GM19238 (cell line): ENCODE data around the gene SRBD1.

ENCODE experiments used
- DNase-seq: peaks from one replicate; pipeline ENCODE4 v3.0.0; 2011; ENCODE audit warnings: low spot score; ENCODE audit not compliant: insufficient read length

Gene SRBD1

DNA sequence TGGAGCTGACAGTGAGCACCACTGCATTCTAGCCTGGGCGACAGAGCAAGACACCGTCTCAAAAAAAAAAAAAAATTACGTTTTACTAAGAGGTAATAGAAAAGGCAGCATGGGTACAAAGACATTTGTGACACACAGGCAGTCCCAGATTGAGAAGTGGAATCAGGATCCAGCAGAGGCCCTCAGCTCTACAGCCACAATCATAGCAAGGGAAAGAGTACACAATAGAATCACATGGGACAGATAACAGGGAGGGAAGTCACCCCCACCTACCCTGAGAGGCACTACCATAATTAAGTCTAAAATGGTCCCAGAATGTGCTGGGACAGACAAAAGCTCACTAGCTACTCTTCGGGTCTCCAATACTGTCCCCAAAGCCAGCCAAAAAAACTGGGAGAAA is 12.5 kb downstream of the SRBD1 start:
- no peak for DNase-seq

DNA sequence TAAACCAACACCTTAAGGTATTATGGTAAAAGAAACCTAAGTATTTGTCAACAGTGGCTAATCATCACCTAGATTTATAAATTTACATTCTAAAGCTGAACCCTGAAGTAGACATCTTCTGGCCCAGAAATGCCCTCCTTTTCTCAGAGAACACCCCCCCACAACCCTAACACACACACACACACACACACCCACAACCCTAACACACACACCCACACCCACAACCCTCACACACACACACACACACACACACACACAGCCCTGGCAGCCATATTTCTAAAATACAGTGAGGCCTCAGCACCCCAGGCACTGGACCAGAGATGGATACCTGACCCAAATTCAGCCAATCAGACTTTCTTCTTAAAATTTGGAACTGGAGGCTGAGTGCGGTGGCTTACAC is 14.3 kb downstream of the SRBD1 start:
- DNase-seq, result no peak

DNA sequence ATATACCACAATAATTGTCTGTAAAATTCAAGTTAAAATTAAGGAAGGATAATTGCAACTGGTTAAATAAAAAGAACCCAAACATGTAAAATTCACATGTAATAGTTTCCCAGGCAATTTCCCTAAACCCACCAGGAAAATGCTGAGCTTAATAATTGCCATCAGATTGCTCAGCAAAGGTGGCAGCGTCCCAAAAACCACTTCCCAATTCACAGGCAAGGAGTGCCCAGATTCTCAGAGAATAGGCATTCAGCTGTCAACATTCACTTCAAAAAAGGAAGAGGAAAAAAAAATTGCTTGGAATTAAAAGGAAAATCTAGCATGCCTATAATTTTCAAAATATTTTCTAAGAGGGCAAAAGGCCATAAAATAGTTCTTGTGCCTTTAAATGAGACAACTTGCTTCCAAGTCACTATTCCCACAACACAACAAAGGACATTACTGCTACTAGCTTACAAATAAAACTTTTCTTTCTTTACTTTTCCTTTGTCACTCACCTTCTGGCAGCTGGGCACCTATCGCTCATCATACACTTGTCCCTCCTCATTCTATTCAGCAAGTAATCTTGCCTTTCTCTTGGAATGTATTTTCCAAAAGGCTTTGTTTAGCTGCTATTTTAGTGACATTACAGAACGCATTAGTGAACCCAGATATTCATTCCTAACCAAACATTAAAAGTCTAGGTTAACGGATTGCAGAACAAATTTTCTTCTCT is 15.2 kb downstream of the SRBD1 start:
- DNase-seq, result no peak

DNA sequence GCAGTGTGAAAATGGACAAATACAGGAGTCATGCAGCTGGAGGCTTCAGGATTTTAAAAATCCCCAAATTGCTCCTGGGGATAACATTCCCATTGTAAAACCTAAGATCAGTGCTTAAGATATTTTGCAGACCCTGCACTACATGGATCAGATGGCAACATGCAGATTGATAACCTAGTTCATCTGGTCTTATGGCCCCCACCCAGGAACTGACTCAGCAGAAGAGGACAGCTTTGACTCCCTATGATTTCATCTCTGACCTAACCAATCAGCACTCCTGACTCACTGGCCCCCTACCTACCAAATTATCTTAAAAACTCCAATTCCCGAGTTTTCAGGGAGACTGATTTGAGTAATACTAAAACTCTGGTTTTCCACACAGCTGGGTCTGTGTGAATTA is 20.0 kb downstream of the SRBD1 start:
- no peak for DNase-seq

DNA sequence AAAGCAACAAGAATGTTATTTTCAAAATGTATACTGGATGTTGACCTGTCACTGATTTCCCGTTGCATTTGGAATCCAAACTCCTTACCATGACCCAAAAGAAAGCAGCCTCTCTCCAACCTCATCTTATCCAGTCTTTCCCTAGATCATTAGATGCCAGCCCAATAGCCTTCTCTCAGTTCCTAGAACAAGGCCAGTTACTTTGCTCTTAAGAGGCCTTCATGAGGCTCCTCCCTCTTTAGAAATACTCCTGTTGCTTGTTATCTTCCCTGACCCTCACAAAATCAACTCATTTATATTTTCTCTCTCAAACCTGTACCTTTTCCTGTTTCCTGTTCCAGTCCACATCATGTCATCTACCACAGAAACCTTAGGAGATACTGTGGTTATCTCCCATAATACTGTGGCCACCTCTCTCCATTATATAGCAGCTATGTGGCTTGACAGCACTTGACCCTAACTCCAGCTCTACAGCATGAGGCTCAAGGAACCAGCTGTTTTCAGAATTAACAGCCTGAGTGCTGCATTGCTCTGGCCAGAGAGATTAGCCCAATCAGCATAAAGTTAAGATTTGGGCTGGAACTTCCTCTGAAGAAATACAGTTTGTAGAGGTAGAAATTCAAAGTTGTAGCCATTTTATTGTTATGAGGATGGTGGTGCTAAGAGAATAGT is 22.8 kb downstream of the SRBD1 start:
- no peak for DNase-seq

DNA sequence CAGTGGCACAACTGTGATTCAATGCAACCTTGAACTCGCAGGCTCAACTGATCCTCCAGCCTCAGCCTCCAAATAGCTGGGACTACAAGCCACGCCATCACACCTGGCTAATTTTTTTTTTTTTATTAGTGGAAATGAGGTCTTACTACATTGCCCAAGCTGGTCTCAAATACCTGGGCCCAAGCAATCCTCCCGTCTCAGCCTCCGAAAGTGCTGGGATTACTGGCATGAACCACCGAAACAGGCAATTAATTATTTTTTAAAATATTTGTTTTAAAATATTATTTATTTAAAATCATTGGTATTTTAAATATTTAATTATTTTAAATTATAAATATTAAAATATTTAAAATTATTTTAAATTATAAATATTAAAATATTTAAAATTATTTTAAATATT is 24.5 kb downstream of the SRBD1 start:
- DNase-seq, result no peak

DNA sequence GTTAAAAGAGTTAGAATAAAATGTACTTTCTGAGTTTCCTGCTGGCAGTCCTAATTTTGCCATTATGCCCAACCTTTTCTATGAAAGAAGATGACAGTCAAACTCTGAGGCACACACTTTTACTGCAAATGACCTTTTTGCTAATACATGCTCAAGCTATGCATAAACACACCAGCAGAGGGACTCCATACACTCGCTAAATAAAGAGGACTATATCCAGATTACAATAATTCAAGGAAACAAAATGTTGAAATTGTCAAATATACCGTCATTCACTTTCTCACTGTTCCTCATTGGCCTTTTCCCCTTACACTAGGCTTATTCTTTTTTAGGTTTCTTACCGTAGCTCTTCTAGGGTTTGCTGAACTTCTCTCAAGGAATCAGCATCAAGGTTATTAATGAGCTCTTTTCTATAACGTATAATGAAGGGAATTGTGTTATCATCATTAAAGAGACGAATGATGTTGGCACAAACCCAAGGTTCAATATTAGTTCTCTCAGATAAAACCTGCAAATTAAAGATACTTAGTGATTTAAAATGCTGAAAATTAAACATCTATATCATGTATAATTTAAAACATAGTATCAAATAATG is 25.7 kb downstream of the SRBD1 start:
- DNase-seq, result no peak

DNA sequence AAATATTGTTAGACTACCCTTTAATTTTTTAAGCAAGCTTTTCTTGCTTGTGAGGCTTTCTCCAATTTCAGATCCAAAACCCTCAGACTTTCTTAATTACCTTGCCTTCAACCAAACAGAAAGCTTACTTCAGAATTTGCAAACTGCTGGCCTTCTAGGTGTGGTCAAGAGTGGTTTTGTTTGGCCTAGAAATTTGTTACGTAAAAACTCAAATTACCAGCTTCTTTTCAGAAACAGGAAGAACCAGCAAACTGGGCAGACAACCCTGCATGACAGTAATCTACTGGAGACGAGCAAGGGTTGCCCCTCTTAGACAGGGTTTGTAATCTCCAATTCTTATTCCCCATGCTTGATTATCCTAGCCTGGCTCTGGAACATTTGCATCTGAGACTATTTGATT is 27.1 kb downstream of the SRBD1 start:
- DNase-seq, result no peak

DNA sequence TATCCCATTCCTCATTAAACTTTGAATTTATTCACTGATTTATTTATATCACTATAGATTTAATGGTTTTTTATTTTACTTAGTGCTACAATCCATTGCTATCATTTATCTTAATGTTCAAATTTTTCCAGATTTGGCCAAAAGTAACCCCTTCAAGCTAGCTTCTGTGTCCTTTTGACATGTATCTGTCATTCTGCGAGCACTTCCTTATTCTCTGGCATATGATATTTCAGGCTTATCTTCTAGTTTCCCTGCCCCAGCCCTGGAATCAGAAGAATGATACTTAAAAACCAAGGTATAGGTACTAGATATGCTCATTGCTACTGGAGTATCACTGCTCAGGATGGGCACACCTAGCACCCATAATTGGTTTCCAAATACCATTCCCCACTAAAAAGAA is 28.5 kb downstream of the SRBD1 start:
- DNase-seq, result no peak

DNA sequence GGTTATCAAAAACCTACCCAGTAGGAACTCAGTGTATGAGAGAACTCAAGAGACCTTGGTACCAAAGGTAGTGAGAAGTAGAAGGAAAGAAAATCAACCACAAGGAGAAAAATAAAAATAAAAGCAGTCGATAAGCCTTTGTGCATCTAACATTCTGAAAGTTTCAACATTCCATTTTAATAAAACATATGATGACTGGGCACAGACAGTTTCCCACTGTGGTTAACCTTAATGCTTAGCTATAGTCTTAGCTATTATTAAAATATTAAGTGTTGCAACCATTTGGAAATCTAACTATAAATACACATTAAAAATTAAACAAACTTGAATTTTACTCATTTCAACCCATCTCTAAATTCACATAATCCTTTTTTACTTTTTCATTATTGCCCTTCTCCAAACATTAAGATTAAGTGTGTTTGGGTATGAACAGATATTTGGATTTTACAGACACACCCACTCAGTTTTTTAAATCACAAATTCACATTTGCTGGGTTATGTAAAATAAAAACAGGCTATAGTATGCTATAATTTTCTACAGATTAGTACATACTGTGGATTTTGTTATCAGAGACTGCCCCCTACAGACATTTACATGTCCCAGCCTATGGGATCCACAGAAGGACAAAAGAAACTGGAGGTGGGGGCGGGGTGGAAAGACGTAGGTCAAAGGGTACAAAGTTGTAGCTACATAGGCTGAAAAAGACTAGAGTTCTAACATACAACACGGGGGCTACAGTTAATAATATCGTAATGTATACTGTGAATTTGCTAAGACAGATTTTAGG is 32.8 kb downstream of the SRBD1 start:
- no peak for DNase-seq

DNA sequence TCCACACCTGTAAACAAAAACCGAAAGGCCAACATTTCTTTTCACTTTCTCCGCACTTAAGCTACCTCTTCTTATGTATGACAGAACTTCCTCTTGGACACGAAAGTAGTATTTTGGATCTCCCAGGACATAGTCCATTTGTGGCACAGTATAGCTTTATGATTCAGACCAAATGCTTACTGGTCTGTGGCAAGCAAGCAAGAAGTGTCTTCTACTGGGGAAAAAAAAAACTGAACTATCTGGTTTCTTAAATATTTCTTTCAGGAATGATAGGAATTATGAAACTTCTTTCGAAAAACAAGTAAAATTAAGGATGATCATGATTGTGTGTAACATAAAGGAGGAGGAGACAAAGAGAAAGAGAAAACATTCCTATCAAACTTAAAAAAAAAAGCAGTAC is 33.6 kb downstream of the SRBD1 start:
- no peak for DNase-seq

DNA sequence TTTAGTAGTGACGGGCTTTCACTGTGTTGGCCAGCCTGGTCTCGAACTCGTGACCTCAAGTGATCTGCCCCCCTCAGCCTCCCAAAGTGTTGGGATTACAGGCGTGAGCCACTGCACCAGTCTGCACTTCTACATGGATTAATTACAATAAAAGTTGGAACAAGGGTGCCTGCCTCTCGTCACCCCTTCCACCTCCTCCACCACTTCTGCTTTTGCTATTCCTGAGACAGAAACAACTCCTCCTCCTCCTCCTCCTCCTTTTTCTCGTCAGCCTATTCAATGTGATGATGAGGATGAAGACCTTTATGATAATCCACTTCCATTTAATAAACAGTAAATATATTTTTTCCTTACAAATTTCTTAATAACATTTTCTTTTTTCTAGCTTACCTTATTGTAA is 35.2 kb downstream of the SRBD1 start:
- no peak for DNase-seq

DNA sequence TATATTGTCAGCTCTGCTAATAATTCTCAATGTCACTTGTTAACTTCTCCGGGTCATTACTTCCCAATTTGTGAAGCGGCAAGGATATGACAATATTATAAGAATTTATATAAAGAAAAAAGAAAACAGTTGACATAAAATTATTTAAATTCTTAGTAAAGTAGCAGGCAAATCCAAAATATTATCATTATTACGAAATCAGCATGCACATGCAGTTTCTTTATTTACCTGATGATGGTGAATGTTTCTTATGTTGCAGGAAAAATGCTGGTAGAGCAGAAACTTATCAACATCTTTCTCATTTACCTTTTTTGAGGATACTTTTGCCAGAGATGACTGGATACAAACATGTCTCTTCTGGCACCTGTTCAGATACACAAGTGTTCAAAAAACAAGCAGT is 38.1 kb downstream of the SRBD1 start:
- no peak for DNase-seq

DNA sequence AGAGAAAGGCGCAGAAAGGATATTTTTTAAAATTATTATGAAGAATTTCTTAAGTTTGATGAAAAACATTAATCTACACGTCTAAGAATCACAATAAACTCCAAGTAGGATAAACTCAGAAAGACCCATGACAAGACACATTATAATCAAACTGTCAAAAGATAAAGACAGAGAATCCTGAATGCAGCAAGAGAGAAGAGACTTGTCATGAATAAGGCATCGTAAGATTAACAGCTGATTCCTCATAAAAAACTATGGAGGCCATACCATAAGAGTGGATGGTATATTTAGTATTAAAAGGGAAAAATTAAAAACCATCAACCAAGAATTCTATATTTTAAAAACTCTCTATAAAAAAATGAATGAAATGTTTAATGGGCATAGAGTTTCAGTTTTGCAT is 39.1 kb downstream of the SRBD1 start:
- DNase-seq, result no peak

DNA sequence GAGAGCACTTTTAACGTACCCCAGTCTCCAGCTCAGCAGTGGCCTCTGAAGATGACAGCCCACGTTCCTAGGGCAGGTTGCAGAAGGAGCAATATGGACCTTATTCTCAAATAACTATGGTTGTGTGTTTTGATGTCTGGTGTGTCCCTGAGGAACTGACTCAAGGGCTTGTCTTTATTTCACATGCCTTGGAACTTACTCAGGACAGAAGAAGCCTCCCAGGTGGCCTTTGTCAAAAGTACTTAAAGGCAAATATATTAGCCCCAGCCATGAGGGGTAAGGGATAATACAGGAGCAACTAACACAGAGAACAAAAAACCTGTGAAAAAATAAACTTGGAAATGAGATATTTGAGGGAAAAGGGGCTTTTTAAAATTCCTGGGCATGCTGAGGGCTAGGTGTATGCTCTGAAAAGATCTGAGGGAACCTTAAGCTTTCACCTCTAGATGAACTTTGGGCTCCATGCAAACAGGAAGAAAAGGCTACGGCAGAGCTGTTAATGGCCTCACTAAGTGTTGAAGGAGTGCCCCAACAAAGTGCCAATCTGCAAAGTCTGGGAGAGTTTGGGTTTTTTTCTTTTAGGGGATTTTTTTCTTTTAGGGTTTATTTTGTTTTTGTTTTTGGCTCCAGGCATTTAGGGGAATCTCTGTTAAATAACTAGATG is 40.3 kb downstream of the SRBD1 start:
- DNase-seq, result no peak

DNA sequence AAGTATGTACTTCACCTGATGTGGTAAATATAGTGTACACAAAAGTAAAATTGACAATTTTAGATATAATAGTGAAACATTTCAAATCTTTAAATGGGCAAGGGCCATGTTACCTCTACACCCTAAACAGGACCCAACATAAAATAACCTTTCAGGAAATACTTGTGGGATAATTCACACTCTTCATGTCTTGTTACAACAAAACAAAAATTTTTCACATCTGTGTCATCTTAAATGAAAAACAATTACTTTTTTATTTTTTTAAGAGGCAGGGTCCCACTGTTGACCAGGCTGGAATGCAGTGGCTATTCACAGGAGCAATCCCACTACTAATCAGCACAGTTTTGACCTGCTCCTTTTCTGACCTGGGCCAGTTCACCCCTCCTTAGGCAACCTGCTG is 42.1 kb downstream of the SRBD1 start:
- no peak for DNase-seq

DNA sequence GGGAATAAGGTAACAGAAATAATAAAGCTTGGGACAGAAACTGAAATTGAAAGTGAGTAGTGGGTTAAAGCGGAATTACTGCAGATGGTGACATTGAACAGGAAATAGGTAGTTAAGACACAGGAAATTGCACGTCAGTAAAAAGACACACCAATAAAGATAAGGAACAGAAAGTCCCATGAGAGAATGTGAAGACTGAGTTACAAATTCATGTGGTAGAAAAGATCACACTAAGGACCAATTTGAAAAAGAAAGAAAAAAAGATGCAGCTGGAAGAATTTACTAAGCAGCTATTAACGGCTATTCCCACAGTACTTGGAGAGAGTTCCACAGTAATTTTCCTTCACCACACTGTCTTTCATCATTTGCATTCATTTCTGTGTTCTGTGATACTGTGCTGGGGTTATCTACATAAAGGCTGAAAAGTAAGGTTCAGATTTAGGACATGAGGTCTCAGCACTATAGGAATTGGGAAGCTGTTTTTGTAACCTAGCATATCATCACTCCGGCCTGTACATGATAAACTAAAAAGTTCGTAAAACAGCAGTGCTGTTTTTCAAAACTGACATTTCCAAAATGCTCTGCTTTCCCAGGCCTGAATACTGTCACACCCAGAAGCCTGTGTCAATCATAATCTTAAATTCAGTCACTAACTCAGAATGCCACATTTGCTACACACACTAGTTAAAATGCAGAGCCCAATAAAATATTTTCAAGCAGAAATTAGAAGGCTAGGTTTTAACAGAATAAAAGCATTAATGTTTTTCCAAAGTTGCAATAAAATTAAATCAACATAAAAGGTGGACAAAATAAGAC is 42.9 kb downstream of the SRBD1 start:
- peak; percentile 10 for DNase-seq

DNA sequence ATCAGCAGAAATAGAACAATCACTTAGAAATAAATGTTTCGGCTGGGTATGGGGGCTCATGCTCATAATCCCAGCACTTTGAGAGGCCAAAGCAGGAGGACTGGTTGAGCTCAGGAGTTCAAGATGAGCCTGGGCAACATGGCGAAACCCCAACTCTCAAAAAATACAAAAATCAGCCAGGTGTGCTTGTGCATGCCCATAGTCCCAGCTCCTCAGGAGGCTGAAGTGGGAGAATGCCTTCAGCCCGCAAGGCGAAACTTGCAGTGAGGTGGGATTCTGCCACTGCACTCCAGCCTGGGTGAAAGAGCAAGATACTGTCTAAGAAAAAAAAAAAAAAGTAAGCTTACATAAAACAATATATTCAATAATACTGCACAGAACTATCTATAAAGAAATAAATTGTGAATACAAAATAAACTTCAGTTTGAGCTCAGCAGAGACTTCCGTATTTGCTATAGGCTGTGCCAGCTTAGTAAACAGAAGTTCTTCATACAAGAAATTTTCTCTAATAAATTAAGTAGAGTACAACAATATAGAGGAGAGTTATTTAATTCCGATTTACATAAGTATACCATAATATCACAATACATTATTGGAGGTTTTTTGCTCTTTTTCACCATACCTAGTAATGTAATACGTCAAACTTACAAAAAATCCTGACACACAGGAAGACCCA is 43.6 kb downstream of the SRBD1 start:
- no peak for DNase-seq

DNA sequence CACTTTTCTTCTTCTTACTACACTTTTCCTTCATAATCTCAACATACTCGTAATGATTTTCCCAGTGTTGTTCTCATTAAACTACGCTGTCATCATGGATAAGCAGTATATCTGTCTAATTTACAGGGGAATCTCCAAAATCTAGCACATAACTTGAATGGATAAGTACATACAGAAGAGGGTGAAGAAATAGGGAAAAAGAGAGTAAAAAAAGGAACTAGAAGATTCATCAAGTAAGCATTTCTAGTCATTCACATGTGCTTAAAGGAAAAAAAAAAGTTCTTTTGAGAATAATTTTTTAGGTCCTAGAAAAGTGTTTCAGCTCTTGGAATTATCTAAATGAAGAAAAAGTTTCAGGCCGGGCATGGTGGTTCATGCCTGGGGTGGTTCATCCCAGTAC is 51.6 kb downstream of the SRBD1 start:
- DNase-seq, result no peak

DNA sequence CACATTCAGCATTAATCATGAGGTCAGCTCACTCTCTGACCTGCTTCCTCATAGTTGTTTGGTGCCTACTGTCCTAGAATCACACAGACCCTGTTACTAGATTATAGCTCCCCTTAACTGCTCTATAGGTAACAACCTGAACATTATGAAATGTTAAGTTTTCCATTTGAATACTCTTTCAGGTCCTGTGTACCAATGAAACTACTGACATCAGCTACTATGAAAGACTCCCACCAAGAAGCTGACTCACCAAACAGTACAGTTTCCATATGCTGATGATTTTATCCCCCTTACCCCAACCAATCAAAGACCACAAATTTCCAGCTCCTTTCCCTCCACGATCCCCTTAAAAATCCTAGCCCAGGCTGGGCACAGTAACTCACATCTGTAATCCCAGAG is 56.3 kb downstream of the SRBD1 start:
- no peak for DNase-seq
